ENCODE measurements around the gene SSBP3. TPM values are rescaled to one million over a fixed set of nuclear protein-coding genes. Genes with fewer than 3 reads are reported as not detected.

Gene SSBP3
- total RNA-seq, 2 donors from 2014 or later: 41.8 to 56.1 TPM

- intact Hi-C loops (cut with DNase I): no loop called here
- DNase-seq (ENCODE audit: low spot score): no peak
Observed at GRCh38 chr1:54302549-54302948, 103.6 kb downstream of the SSBP3 start.

- DNase-seq (ENCODE audit: low spot score): no peak
- intact Hi-C loops (cut with DNase I): no loop called here
Observed at GRCh38 chr1:54301497-54301896, 104.7 kb downstream of the SSBP3 start.

GRCh38 chr1:54300401-54300800 lies 105.8 kb downstream of the SSBP3 start:
- intact Hi-C loops (cut with DNase I): no loop called here
- DNase-seq (ENCODE audit: low spot score): no peak

- no peak for DNase-seq (ENCODE audit: low spot score)
- intact Hi-C loops (cut with DNase I): no loop called here
Observed at GRCh38 chr1:54299037-54299436, 107.2 kb downstream of the SSBP3 start.

- intact Hi-C loops (cut with DNase I): no loop called here
- DNase-seq (ENCODE audit: low spot score): no peak
Observed at GRCh38 chr1:54298284-54299033, 107.7 kb downstream of the SSBP3 start.

- no peak for DNase-seq (ENCODE audit: low spot score)
- intact Hi-C loops (cut with DNase I): no loop called here
Observed at GRCh38 chr1:54297596-54298283, 108.5 kb downstream of the SSBP3 start.

GRCh38 chr1:54296666-54297065 lies 109.5 kb downstream of the SSBP3 start:
- intact Hi-C loops (cut with DNase I): no loop called here
- no peak for DNase-seq (ENCODE audit: low spot score)

- no peak for DNase-seq (ENCODE audit: low spot score)
- intact Hi-C loops (cut with DNase I): no loop called here
Observed at GRCh38 chr1:54294887-54295286, 111.3 kb downstream of the SSBP3 start.

- DNase-seq (ENCODE audit: low spot score): no peak
- intact Hi-C loops (cut with DNase I): no loop called here
Observed at GRCh38 chr1:54292002-54292911, 113.9 kb downstream of the SSBP3 start.

GRCh38 chr1:54291276-54292001 lies 114.8 kb downstream of the SSBP3 start:
- intact Hi-C loops (cut with DNase I): no loop called here
- DNase-seq (ENCODE audit: low spot score): no peak

GRCh38 chr1:54290506-54291184 lies 115.5 kb downstream of the SSBP3 start:
- intact Hi-C loops (cut with DNase I): no loop called here
- no peak for DNase-seq (ENCODE audit: low spot score)

- DNase-seq (ENCODE audit: low spot score): no peak
- intact Hi-C loops (cut with DNase I): no loop called here
Observed at GRCh38 chr1:54289712-54290233, 116.4 kb downstream of the SSBP3 start.

- no peak for DNase-seq (ENCODE audit: low spot score)
- intact Hi-C loops (cut with DNase I): no loop called here
Observed at GRCh38 chr1:54287801-54288211, 118.4 kb downstream of the SSBP3 start.

GRCh38 chr1:54287176-54287650 lies 119.0 kb downstream of the SSBP3 start:
- peak; percentile 93 for DNase-seq (ENCODE audit: low spot score)
- intact Hi-C loops (cut with DNase I): no loop called here

- DNase-seq (ENCODE audit: low spot score): no peak
- intact Hi-C loops (cut with DNase I): no loop called here
Observed at GRCh38 chr1:54285815-54286345, 120.3 kb downstream of the SSBP3 start.

- no peak for DNase-seq (ENCODE audit: low spot score)
- intact Hi-C loops (cut with DNase I): no loop called here
Observed at GRCh38 chr1:54284781-54285529, 121.2 kb downstream of the SSBP3 start.

GRCh38 chr1:54283635-54284385 lies 122.4 kb downstream of the SSBP3 start:
- intact Hi-C loops (cut with DNase I): no loop called here
- no peak for DNase-seq (ENCODE audit: low spot score)
